NAMALWA (cell line): ENCODE measurements around the gene ATP2A3.

Experiments used
- DNase-seq: peaks from one replicate; pipeline ENCODE4 v3.0.0-alpha.2; 2015; ENCODE audit warnings: low spot score

ATP2A3 gene

GRCh38 chr17:3890082-3890877, 74.0 kb downstream of the ATP2A3 start:
- DNase-seq, result no peak

- DNase-seq, result no peak
These were observed 74.8 kb downstream of the ATP2A3 start for GRCh38 chr17:3889325-3890012.

DNA sequence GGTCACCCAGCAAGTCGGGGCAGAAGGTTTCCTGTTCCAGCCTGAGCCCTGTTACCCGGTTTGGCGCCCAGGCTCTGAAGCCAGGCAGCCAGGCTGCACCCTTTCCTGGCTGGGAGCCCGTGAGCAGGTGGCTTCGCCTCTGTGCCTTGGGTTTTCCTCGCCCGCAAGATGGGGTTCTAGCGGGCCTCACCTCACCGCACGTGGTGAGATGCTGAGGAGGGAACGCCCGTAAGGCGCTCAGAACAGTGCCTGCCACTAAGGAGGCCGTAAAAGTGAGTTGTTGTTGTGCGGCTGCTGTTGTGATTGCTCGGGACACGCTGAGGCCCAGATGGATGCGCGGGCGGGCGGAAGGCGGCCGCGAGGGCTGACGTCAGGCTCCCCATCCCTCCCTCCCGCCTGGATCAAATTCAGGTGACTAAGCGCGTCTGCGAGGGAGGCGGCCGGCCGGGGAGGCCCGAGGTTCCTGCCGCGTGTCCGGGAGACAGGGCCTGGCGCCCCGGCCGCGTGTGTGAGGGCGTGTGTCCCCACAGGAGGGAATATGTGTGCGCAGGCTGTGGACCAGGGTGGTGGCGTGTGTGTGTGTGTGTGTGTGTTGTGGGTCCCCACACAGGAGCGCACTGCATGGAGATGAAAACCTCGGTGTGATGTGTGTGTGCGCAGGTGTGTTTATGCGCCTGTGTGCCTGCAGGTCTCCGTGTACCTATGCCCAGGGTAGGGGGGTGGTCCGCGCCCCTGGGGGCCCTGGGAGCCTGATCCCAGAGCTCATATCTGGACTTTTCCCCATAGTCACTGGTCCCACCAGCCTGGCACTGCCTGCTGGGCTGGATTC, 75.7 kb downstream of the ATP2A3 start:
- no peak for DNase-seq

- DNase-seq, result no peak
These were observed 76.4 kb downstream of the ATP2A3 start for GRCh38 chr17:3887804-3888203.

- DNase-seq, result no peak
These were observed 76.8 kb downstream of the ATP2A3 start for GRCh38 chr17:3887394-3887793.

GRCh38 chr17:3886776-3887175, 77.5 kb downstream of the ATP2A3 start:
- DNase-seq, result no peak

DNA sequence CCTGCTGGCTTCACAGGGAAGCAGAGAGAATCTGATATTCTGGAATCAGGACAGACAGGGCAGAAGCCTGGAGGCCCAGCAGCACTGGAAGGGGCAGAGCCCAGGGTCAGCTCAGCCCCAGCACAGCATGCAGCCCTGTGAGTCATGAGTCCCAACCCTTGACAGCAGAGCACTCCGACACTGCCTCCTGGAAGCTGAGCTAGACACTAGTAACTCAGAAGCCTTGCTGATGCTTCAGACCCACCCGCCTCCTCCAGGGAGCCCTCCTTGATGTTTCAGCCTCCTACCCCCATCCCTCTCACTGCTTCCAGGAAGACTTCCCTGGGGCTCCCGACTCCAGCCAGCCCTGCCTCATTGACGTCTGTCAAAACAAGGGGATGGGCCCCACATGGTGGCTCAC, 78.3 kb downstream of the ATP2A3 start:
- DNase-seq, result no peak

DNA sequence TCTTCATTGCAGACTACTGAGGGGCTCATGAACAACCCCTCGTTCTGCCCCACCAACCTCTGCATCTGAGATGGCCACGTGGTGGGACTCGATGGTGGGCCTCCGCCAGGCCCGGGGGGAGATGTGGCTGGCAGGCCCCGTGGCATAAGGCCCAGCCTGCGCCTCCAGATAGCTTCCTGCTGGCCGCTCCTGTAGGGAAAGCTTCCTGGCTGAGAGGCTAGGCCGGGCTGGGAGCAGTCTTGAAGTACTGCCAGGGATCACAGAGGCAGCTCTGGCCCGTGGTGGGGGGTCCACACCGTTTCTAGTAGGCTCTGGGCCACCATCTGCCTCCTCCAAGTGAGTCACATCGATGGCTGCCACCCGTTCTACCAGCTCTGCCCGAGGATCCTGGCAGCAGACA, 79.0 kb downstream of the ATP2A3 start:
- no peak for DNase-seq

GRCh38 chr17:3884188-3884587, 80.0 kb downstream of the ATP2A3 start:
- DNase-seq, result no peak

DNA sequence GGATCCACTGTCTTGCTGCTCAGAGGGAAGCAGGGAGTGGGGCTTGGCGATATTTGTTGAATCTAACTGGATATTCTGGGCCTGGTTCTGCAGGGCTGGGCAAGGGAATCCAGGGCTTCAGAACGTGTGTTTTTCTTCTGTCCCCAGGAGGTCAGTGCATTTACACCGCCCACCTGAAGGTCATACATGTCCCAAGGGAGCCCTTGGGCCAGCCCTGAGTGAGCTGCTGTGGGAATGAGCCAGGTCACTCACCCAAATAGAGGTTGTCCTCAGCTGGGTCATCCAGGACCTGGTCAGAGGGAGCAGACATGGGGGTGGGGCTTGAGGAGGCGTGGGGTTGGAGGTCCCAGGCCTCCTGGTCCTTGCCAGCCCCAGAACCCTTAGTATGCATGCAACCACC, 82.0 kb downstream of the ATP2A3 start:
- DNase-seq, result no peak

DNA sequence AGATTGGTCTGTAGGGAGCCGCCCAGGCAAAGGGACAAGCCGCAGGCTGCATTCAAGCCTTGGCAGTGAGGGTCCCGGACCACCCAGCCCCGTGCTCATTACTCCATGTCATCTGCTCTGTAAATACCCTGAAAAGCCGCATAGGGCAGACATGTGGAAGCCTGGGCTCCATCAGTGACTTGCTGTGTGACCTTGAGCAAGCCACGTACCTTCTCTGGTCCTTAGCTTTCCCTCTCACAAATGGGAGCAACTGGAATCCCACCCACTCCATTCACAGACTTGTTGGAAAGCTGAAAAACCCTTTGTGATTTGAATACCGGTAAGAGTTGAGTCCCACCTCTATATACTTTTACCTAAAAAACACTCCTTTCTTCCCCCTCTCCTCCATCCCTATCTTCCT, 83.3 kb downstream of the ATP2A3 start:
- DNase-seq, result no peak

DNA sequence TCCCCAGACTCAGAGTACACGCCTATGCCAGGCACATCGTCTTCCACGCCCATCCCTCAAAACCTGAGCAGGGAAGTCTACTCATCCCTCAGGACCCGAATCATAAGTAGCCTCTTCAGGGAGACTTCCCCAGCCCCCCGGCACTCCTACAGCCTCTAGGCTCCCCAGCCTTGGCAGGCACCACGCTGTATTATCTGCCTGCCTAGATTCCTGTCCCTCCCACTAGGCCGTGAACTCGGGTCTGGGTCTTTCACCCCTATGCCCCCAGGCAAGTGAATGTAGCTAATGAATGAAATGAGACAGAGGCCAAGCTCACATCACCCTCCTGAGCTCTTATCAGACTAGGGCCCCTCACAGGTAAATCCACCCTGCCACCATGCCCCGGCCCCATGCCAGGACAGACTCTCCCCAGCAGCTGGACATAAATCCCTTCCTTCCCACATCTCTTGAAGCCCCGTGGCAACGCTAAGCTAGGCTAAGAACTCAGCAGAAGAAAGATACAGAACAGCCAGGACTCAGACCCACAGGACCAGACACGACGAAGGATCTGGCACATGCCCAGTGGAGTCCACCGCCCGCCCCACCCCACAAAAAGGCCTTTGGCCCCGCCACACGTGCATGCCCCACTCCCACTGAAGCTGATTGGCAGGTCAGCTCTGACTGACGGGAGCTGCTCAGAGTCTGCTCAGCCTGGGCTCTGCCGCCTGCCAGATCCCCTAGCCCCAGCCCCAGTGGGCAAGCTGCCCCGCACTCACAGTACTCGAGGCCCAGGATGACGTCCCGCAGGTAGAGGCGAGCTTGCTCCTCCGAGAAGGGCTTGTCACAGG, 84.4 kb downstream of the ATP2A3 start:
- DNase-seq, result no peak

DNA sequence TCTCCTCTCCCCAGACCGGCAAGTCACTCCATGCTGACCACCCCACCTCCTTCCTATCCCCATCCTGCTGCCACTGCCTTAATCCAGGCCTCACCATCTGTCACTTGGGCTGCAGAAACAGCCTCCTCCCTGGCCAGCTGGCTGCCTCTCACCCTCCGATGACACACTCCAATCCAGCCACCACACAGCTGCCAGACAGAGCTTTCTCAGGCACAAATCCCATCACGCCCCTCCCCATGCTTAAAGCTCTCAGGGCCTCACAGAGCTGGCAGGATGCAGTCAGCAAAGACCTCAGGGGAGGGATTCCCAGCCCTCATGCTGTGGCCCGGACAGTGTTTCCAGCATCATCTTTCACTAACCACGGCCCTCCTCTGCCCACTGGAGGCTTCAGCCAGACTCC, 85.1 kb downstream of the ATP2A3 start:
- no peak for DNase-seq

- no peak for DNase-seq
These were observed 87.0 kb downstream of the ATP2A3 start for GRCh38 chr17:3877220-3877619.

DNA sequence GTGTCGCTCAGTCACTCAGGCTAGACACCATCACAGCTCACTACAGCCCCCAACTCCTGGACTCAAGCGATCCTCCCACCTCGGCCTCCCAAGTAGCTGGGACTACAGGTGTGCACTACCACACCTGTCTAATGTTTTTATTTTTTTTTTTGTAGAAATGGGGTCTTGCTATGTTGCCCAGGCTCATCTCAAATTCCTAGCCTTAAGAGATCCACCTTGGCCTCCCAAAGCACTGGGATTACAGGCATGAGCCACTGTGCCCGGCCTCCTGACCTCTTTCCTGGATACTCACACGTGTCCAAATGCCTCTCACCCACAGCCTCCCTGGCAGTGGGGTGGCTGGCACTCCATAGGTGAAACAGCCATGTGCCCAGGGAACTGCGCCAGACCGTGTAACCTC, 88.9 kb downstream of the ATP2A3 start:
- no peak for DNase-seq
